ENCODE measurements around the gene SLC25A31. TPM values are rescaled to one million over a fixed set of nuclear protein-coding genes. Genes with fewer than 3 reads are reported as not detected.

Gene SLC25A31
- total RNA-seq, 1 donor from 2014 or later = not detected

- Mint-ChIP-seq H3K27ac (ENCODE audit: unreplicated experiment) (no peak overlapping the region), H3K36me3 (ENCODE audit: unreplicated experiment) (no peaks in the 10 kb centered on the region), H3K9me3 (ENCODE audit: unreplicated experiment) (no peaks in the 10 kb centered on the region), H3K27me3 (ENCODE audit: unreplicated experiment) (no peaks in the 10 kb centered on the region), H3K4me3 (ENCODE audit: unreplicated experiment) (no peak overlapping the region), H3K4me1 (ENCODE audit: low read depth, unreplicated experiment) (no peaks in the 10 kb centered on the region)
- DNase-seq = no peak
- TF ChIP-seq CTCF (IDR thresholded peaks at IDR 0.05; ENCODE audit: partially characterized antibody, unreplicated experiment) = no peak
Measured at GRCh38 chr4:127708985-127709384, 21.2 kb upstream of the SLC25A31 start.

GRCh38 chr4:127709456-127709855 lies 20.7 kb upstream of the SLC25A31 start:
- Mint-ChIP-seq H3K9me3 (ENCODE audit: unreplicated experiment) (no peaks in the 10 kb centered on the region), H3K27me3 (ENCODE audit: unreplicated experiment) (no peaks in the 10 kb centered on the region), H3K27ac (ENCODE audit: unreplicated experiment) (no peak overlapping the region), H3K4me1 (ENCODE audit: low read depth, unreplicated experiment) (no peaks in the 10 kb centered on the region), H3K4me3 (ENCODE audit: unreplicated experiment) (no peak overlapping the region), H3K36me3 (ENCODE audit: unreplicated experiment) (no peaks in the 10 kb centered on the region)
- DNase-seq = no peak
- TF ChIP-seq CTCF (IDR thresholded peaks at IDR 0.05; ENCODE audit: partially characterized antibody, unreplicated experiment) = no peak

- H3K9me3 Mint-ChIP-seq (ENCODE audit: unreplicated experiment) = no peaks in the 10 kb centered on the region
- no peaks in the 10 kb centered on the region for H3K36me3 Mint-ChIP-seq (ENCODE audit: unreplicated experiment)
- DNase-seq = no peak
- H3K4me1 Mint-ChIP-seq (ENCODE audit: low read depth, unreplicated experiment) = no peaks in the 10 kb centered on the region
- H3K4me3 Mint-ChIP-seq (ENCODE audit: unreplicated experiment) = no peak overlapping the region
- H3K27ac Mint-ChIP-seq (ENCODE audit: unreplicated experiment) = no peak overlapping the region
- H3K27me3 Mint-ChIP-seq (ENCODE audit: unreplicated experiment) = no peaks in the 10 kb centered on the region
- TF ChIP-seq CTCF (IDR thresholded peaks at IDR 0.05; ENCODE audit: partially characterized antibody, unreplicated experiment) = no peak
Measured at GRCh38 chr4:127731406-127731805, 1.2 kb downstream of the SLC25A31 start.

- Mint-ChIP-seq H3K27ac (ENCODE audit: unreplicated experiment) (no peak overlapping the region), H3K9me3 (ENCODE audit: unreplicated experiment) (no peaks in the 10 kb centered on the region), H3K36me3 (ENCODE audit: unreplicated experiment) (no peaks in the 10 kb centered on the region), H3K27me3 (ENCODE audit: unreplicated experiment) (no peaks in the 10 kb centered on the region), H3K4me1 (ENCODE audit: low read depth, unreplicated experiment) (no peaks in the 10 kb centered on the region), H3K4me3 (ENCODE audit: unreplicated experiment) (no peak overlapping the region)
- no peak for DNase-seq
- TF ChIP-seq CTCF (IDR thresholded peaks at IDR 0.05; ENCODE audit: partially characterized antibody, unreplicated experiment) = peak; percentile 9
Measured at GRCh38 chr4:127732623-127733328, 2.6 kb downstream of the SLC25A31 start.

- Mint-ChIP-seq H3K4me1 (ENCODE audit: low read depth, unreplicated experiment) (no peaks in the 10 kb centered on the region), H3K4me3 (ENCODE audit: unreplicated experiment) (no peak overlapping the region), H3K27me3 (ENCODE audit: unreplicated experiment) (no peaks in the 10 kb centered on the region), H3K27ac (ENCODE audit: unreplicated experiment) (no peak overlapping the region), H3K36me3 (ENCODE audit: unreplicated experiment) (no peaks in the 10 kb centered on the region), H3K9me3 (ENCODE audit: unreplicated experiment) (no peaks in the 10 kb centered on the region)
- no peak for TF ChIP-seq CTCF (IDR thresholded peaks at IDR 0.05; ENCODE audit: partially characterized antibody, unreplicated experiment)
- DNase-seq = no peak
Measured at GRCh38 chr4:127734976-127735375, 4.8 kb downstream of the SLC25A31 start.

All from glutamatergic neuron (in vitro differentiated cells).